HepG2 (cell line): ENCODE data around the gene RDH16. TPM values are rescaled to one million over a fixed set of nuclear protein-coding genes. Genes with fewer than 3 reads are reported as not detected.

ENCODE experiments used
- AGO1 ChIP-seq: fragments of 200-400 bp; formaldehyde crosslinking; IDR thresholded peaks from 2 replicates; pipeline ENCODE4 v1.6.1; 2017; ENCODE audit warnings: mild to moderate bottlenecking, low read depth, low read length, moderate library complexity; ENCODE audit not compliant: poor library complexity, severe bottlenecking
- BHLHE40 ChIP-seq: IDR thresholded peaks from 2 replicates; pipeline ENCODE4 v1.6.1; 2011; ENCODE audit warnings: low read length, improper control_type of control experiment
- EHMT2 ChIP-seq: fragments of 200-600 bp; sonication (generic); IDR thresholded peaks from 2 replicates; pipeline ENCODE4 v1.7.0; 2017; ENCODE audit warnings: antibody characterized with exemption, low read depth, low read length, borderline replicate concordance
- FOXK1 ChIP-seq: sonication (generic); formaldehyde crosslinking; IDR thresholded peaks from 2 replicates; pipeline ENCODE4 v1.4.0; 2020; ENCODE audit warnings: low read depth, missing genetic modification reagents, borderline replicate concordance
- HNF4G ChIP-seq, 2 experiments: sonication (generic) in 1 of 2; formaldehyde crosslinking in 1 of 2; IDR thresholded peaks; 2 replicates each; pipeline versions ENCODE4 v1.4.0 to v1.6.1; 2011 to 2020; ENCODE audit warnings: borderline replicate concordance in 2 of 2, low read depth in 2 of 2, mild to moderate bottlenecking in 2 of 2, low read length in 1 of 2, missing genetic modification reagents in 1 of 2, moderate library complexity in 1 of 2
- HOXA3 ChIP-seq: sonication (generic); formaldehyde crosslinking; IDR thresholded peaks from 2 replicates; pipeline ENCODE4 v1.5.0; 2020; ENCODE audit warnings: missing genetic modification reagents
- IRX3 ChIP-seq: sonication (generic); formaldehyde crosslinking; IDR thresholded peaks from 2 replicates; pipeline ENCODE4 v1.8.1; 2023; ENCODE audit warnings: mild to moderate bottlenecking, low read depth, missing genetic modification reagents, borderline replicate concordance
- MIER3 ChIP-seq: IDR thresholded peaks from 2 replicates; pipeline ENCODE4 v1.6.1; 2016; ENCODE audit warnings: missing compliant biosample characterization, borderline replicate concordance
- NCOA5 ChIP-seq: sonication (generic); formaldehyde crosslinking; IDR thresholded peaks from 2 replicates; pipeline ENCODE4 v1.4.0; 2020; ENCODE audit warnings: missing genetic modification reagents
- PPARG ChIP-seq: conservative IDR thresholded peaks from 2 replicates; pipeline ENCODE4 v1.6.1; 2016; ENCODE audit warnings: missing biosample characterization, missing genetic modification reagents
- RBM39 ChIP-seq: fragments of 200-400 bp; formaldehyde crosslinking; IDR thresholded peaks from one replicate; pipeline ENCODE4 v1.6.1; 2018; ENCODE audit warnings: antibody characterized with exemption, mild to moderate bottlenecking, low read depth, low read length; ENCODE audit not compliant: poor library complexity, severe bottlenecking
- REL ChIP-seq: sonication (generic); formaldehyde crosslinking; conservative IDR thresholded peaks from 2 replicates; pipeline ENCODE4 v1.8.0; 2022; ENCODE audit warnings: mild to moderate bottlenecking, missing genetic modification reagents, moderate library complexity
- SALL2 ChIP-seq: sonication (generic); formaldehyde crosslinking; IDR thresholded peaks from 2 replicates; pipeline ENCODE4 v1.8.1; 2023; ENCODE audit warnings: mild to moderate bottlenecking, missing genetic modification reagents, inconsistent platforms
- SPEN ChIP-seq: sonication (generic); formaldehyde crosslinking; IDR thresholded peaks from 2 replicates; pipeline ENCODE4 v1.5.1; 2020; ENCODE audit warnings: low read depth, mild to moderate bottlenecking, missing genetic modification reagents
- TEAD3 ChIP-seq: optimal IDR thresholded peaks from 2 replicates; pipeline ENCODE3; 2016; ENCODE audit warnings: borderline replicate concordance
- THAP11 ChIP-seq: IDR thresholded peaks from 2 replicates; pipeline ENCODE4 v1.6.1; 2016; ENCODE audit warnings: missing biosample characterization, missing genetic modification reagents
- ZBTB7A ChIP-seq: sonication (generic); formaldehyde crosslinking; IDR thresholded peaks from 2 replicates; pipeline ENCODE4 v1.8.0; 2022; ENCODE audit warnings: mild to moderate bottlenecking, missing genetic modification reagents
- ZFAT ChIP-seq: sonication (generic); formaldehyde crosslinking; conservative IDR thresholded peaks from 2 replicates; pipeline ENCODE4 v1.8.1; 2023; ENCODE audit warnings: missing genetic modification reagents, inconsistent platforms
- ZNF121 ChIP-seq: sonication (generic); formaldehyde crosslinking; IDR thresholded peaks from 2 replicates; pipeline ENCODE4 v1.5.0; 2020; ENCODE audit warnings: mild to moderate bottlenecking, missing genetic modification reagents
- ZNF510 ChIP-seq: sonication (generic); formaldehyde crosslinking; IDR thresholded peaks from 2 replicates; pipeline ENCODE4 v1.4.0; 2020; ENCODE audit warnings: low read depth, mild to moderate bottlenecking, missing genetic modification reagents
- polyA plus RNA-seq, 8 experiments: library from polyadenylated mRNA; depleted of rRNA in 3 of 8; stranded (reverse) in 7 of 8; unstranded in 1 of 8; fragments of >200 nt; fragmentation: Illumina TruSeq in 4 of 8; extraction: Trizol in 4 of 8; gene quantifications; 2 replicates each; pipeline versions ENCODE4 v1.2.1 to v1.2.3, GENCODE V29; 2011 to 2016; ENCODE audit warnings: low read depth in 4 of 8, missing spikeins in 1 of 8, mixed read lengths in 1 of 8; ENCODE audit not compliant: insufficient read depth in 1 of 8
- total RNA-seq, 5 experiments: library from RNA; depleted of rRNA; stranded (reverse); fragments of >200 nt; fragmentation: Illumina TruSeq; extraction: Trizol; gene quantifications; 2 replicates each; pipeline ENCODE4 v1.2.3, GENCODE V29; 2016; ENCODE audit warnings: low read depth in 1 of 5
- TF ChIP-seq, protein P1 (sequence below): sonication (generic); formaldehyde crosslinking; IDR thresholded peaks from 2 replicates; pipeline ENCODE4 v1.9.0; 2021; ENCODE audit warnings: missing genetic modification reagents, borderline replicate concordance
- TF ChIP-seq, protein P2 (sequence below): sonication (generic); formaldehyde crosslinking; IDR thresholded peaks from 2 replicates; pipeline ENCODE4 v1.8.0; 2022; ENCODE audit warnings: mild to moderate bottlenecking, missing genetic modification reagents; ENCODE audit not compliant: insufficient replicate concordance
- TF ChIP-seq, protein P3 (sequence below): fragments of 450-650 bp; IDR thresholded peaks from 2 replicates; pipeline ENCODE4 v1.6.1; 2017; ENCODE audit warnings: mild to moderate bottlenecking

The RDH16 gene
- total and polyA plus RNA-seq, 2 of the 13 experiments (the other 11 are each of a cell fraction or from before 2014, with no cell fraction given): 0.05 to 0.13 TPM

DNA sequence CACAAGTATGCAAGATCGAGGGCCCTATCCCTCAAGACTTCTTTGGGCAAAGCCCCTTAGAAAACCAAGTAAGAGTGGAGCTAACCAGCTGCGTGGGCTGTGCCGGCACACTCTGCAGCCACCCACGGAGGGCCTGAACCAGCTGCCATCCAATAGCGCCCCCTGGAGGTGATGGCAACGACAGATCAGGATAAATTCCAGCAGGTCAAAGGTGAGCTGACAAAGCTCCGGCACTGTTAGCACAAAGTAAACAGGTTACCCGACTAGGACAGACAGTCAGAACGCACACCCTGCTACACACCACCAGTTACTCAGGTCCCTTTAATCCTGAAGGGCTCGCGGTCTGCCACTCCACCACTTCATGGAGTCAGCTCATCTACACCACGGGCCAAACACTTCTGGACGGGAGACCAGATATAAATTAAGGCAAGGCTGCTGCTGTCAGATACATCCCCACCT is 44.1 kb upstream of the RDH16 start (continued):
- TF ChIP-seq, protein P1, sequence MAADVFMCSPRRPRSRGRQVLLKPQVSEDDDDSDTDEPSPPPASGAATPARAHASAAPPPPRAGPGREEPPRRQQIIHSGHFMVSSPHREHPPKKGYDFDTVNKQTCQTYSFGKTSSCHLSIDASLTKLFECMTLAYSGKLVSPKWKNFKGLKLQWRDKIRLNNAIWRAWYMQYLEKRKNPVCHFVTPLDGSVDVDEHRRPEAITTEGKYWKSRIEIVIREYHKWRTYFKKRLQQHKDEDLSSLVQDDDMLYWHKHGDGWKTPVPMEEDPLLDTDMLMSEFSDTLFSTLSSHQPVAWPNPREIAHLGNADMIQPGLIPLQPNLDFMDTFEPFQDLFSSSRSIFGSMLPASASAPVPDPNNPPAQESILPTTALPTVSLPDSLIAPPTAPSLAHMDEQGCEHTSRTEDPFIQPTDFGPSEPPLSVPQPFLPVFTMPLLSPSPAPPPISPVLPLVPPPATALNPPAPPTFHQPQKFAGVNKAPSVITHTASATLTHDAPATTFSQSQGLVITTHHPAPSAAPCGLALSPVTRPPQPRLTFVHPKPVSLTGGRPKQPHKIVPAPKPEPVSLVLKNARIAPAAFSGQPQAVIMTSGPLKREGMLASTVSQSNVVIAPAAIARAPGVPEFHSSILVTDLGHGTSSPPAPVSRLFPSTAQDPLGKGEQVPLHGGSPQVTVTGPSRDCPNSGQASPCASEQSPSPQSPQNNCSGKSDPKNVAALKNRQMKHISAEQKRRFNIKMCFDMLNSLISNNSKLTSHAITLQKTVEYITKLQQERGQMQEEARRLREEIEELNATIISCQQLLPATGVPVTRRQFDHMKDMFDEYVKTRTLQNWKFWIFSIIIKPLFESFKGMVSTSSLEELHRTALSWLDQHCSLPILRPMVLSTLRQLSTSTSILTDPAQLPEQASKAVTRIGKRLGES (CRISPR knock-in tag): no peak
- no peak for TF ChIP-seq ZNF510 (CRISPR knock-in tag)
- TF ChIP-seq ZFAT (CRISPR knock-in tag): no peak
- 0 out of 2 replicates have a peak, but pooled peaks have one; percentile 13 for TF ChIP-seq BHLHE40
- peak; percentile 98 for TF ChIP-seq TEAD3 (CRISPR knock-in tag)
- no peak for TF ChIP-seq IRX3
- no peak for TF ChIP-seq REL (CRISPR knock-in tag)
- peak; percentile 72; the same call in 1 of the 2 replicates for TF ChIP-seq MIER3 (CRISPR knock-in tag)
- TF ChIP-seq PPARG: peak; percentile 98
- TF ChIP-seq AGO1: no peak
- TF ChIP-seq HOXA3: peak; percentile 63; the same call in 1 of the 2 replicates
- 0 out of 2 replicates have a peak, but pooled peaks have one; percentile 20 for TF ChIP-seq ZBTB7A (CRISPR knock-in tag)
- TF ChIP-seq EHMT2: no peak
- no peak for TF ChIP-seq ZNF121 (CRISPR knock-in tag)
- peak; percentile 76; the same call in 1 of the 2 replicates for TF ChIP-seq SPEN
- TF ChIP-seq THAP11: peak; percentile 71
- peak; percentile 77; the same call in 1 of the 2 replicates for TF ChIP-seq HNF4G (IDR thresholded peaks at IDR 0.05; ENCODE audit: borderline replicate concordance, low read depth, low read length)
- TF ChIP-seq HNF4G (CRISPR knock-in tag; IDR thresholded peaks at IDR 0.05; ENCODE audit: borderline replicate concordance, low read depth): peak; percentile 56; the same call in 1 of the 2 replicates
- TF ChIP-seq, protein P2, sequence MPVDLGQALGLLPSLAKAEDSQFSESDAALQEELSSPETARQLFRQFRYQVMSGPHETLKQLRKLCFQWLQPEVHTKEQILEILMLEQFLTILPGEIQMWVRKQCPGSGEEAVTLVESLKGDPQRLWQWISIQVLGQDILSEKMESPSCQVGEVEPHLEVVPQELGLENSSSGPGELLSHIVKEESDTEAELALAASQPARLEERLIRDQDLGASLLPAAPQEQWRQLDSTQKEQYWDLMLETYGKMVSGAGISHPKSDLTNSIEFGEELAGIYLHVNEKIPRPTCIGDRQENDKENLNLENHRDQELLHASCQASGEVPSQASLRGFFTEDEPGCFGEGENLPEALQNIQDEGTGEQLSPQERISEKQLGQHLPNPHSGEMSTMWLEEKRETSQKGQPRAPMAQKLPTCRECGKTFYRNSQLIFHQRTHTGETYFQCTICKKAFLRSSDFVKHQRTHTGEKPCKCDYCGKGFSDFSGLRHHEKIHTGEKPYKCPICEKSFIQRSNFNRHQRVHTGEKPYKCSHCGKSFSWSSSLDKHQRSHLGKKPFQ: no peak
- TF ChIP-seq, protein P3, sequence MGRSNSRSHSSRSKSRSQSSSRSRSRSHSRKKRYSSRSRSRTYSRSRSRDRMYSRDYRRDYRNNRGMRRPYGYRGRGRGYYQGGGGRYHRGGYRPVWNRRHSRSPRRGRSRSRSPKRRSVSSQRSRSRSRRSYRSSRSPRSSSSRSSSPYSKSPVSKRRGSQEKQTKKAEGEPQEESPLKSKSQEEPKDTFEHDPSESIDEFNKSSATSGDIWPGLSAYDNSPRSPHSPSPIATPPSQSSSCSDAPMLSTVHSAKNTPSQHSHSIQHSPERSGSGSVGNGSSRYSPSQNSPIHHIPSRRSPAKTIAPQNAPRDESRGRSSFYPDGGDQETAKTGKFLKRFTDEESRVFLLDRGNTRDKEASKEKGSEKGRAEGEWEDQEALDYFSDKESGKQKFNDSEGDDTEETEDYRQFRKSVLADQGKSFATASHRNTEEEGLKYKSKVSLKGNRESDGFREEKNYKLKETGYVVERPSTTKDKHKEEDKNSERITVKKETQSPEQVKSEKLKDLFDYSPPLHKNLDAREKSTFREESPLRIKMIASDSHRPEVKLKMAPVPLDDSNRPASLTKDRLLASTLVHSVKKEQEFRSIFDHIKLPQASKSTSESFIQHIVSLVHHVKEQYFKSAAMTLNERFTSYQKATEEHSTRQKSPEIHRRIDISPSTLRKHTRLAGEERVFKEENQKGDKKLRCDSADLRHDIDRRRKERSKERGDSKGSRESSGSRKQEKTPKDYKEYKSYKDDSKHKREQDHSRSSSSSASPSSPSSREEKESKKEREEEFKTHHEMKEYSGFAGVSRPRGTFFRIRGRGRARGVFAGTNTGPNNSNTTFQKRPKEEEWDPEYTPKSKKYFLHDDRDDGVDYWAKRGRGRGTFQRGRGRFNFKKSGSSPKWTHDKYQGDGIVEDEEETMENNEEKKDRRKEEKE: no peak
- no peak for TF ChIP-seq FOXK1 (CRISPR knock-in tag)
- TF ChIP-seq RBM39: peak; percentile 38
- no peak for TF ChIP-seq NCOA5 (CRISPR knock-in tag)
- TF ChIP-seq SALL2 (CRISPR knock-in tag): no peak
